Omental fat pad (tissue), 4 donors: ENCODE results near the gene BMP2K. TPM values are rescaled to one million over a fixed set of nuclear protein-coding genes. Genes with fewer than 3 reads are reported as not detected.

ENCODE experiments used
- ATAC-seq: fragments of 150-250 bp; one replicate; pipeline ENCODE4 v1.9.1; 2016; ENCODE audit warnings: mild to moderate bottlenecking, moderate library complexity; ENCODE audit not compliant: low FRiP score
- DNase-seq: peaks from one replicate; pipeline ENCODE4 v3.0.0-alpha.2; 2019; ENCODE audit warnings: low spot score
- CTCF ChIP-seq, 3 donors: fragments of 450-650 bp; IDR thresholded peaks; one replicate each; pipeline ENCODE4 v1.5.1; 2016 to 2017; ENCODE audit warnings: antibody characterized with exemption in 3 of 3, mild to moderate bottlenecking in 3 of 3, moderate library complexity in 2 of 3
- total RNA-seq, 4 donors: library from RNA; depleted of rRNA; stranded (reverse); fragments of >200 nt; gene quantifications; one replicate each; pipeline ENCODE4 v1.1.0, GENCODE V29; 2016

The BMP2K gene
- total RNA-seq, 4 donors from 2014 or later, result 33.2 to 64.1 (median 43.7) TPM

DNA sequence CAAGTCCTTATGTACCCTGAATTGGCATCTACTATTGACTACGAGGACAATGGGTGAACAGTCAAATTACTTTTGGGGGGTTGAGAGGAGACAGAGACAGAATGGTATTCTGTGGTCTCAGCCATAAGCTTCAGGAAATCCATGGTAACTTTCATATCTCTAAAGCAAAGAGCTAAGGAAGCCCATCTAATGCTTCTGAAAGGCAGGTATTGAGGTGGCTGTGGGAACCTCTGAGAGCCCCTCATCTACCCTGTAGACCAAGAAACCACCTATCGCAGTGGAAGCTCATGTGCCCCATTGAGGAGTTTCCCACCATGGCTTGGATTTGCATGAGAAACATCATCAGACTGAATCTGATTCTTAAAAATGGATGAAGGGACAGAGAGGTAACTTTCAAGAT, 23.1 kb upstream of the BMP2K start:
- DNase-seq (no peak), ATAC-seq (no peak)
- TF ChIP-seq CTCF (IDR thresholded peaks at IDR 0.05), result no peak

GRCh38 chr4:78754872-78755271, 21.3 kb upstream of the BMP2K start:
- no peak for TF ChIP-seq CTCF (IDR thresholded peaks at IDR 0.05)
- no peak for ATAC-seq
- no peak for DNase-seq

DNA sequence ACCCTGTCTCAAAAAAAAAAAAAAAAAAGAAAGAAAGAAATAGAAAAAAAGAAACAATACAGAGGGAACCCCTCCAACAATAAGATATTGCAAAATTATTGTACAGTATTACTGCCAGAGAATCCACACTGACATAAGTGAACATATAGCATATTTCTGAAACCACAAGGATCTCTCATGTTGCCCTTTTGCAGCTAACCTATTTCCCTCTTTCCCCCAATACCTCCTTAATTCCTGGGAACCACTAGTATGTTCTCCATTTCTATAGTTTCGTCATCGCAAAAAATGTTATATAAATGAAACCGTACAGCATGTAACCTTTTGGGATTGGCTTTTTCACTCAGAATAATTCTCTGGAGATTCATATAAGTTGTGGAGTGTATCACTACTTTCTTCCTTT, 20.0 kb upstream of the BMP2K start:
- no peak for TF ChIP-seq CTCF (IDR thresholded peaks at IDR 0.05)
- DNase-seq (no peak), ATAC-seq (no peak)

DNA sequence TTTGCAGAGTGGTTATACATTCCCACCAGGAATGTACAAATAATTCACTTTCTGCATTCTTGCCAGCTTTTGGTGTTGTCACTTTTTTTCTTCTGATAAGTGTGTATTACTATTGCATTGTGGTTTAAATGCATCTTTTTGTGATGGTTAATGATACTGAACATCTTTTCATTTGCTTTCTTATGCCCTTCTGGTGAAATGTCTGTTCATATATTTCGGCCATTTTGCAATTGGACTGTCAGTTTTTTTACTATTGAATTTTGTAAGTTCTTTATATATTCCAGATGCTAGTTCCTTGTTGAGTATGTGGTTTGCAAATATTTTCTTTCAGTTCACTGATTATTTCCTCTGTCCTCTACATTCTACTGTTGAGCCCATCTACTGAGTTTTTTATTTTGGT, 19.4 kb upstream of the BMP2K start:
- no peak for DNase-seq
- TF ChIP-seq CTCF (IDR thresholded peaks at IDR 0.05), result no peak
- ATAC-seq, result no peak

DNA sequence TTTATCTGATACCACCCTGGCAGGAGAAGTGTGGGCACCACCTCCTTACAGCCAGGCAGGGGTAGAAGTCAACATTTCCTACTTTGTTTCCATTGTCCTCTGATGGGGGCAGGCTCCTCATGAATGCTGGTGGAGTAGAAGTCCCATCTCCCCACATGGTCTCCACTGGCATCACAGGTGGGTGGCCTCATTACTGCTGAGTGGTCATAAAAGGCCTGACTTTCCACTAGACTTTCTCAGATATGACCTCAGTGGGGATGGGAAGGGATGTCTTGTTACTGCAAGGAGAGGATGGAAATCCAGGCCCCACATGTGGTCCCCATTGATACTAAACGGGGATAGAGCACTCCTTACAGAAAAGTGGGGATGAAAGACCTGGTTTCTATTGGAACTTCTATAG, 18.6 kb upstream of the BMP2K start:
- ATAC-seq, result no peak
- TF ChIP-seq CTCF (IDR thresholded peaks at IDR 0.05), result no peak
- DNase-seq, result no peak

DNA sequence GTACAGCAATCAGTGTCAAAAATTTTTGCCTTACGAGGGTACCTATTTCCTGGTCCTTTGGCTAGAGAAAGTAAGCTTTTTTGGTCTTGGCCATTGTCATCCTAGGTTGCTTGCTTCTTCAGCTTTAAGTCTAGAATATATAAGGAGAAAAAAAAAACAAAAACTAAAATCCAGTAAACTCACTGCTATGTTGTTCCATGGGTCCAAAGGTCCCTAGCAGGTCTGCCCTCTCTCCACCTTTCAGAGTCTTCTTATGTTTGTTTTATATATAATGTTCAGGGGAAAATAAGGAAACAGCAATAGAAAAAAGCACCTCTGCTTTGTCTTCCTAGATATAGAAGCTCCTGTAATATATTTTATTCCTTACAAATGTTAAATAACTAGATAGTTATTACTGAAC, 18.1 kb upstream of the BMP2K start:
- no peak for ATAC-seq
- no peak for TF ChIP-seq CTCF (IDR thresholded peaks at IDR 0.05)
- no peak for DNase-seq

DNA sequence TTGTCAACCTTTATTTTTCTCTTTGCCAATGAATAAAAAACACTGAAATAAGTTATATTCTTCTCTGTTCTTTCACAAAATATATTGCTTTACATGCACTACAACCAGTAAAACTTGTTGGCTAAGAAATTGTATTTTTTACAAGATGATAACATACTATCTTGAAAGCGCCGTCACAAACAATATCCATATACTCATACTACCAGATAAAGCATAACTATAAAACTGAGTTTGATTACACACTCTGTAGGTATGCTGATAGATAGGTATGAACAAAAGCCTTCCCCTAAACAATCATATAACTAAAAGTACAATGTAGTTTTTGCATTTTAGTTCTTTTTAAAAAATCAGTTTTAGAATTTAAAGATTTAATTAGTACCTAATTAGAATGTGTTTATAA, 13.6 kb upstream of the BMP2K start:
- TF ChIP-seq CTCF (IDR thresholded peaks at IDR 0.05), result no peak
- ATAC-seq (no peak), DNase-seq (no peak)
